Measurements from ENCODE around the gene CIZ1. TPM values are rescaled to one million over a fixed set of nuclear protein-coding genes. Genes with fewer than 3 reads are reported as not detected.

Gene CIZ1
- total and polyA plus RNA-seq, 2 of the 13 experiments (the other 11 are each of a cell fraction or from before 2014, with no cell fraction given): 30.6 to 50.3 TPM

- 96% methylated on average over 3 of the region's 4 CpGs for WGBS (ENCODE audit: low lambda C conversion rate)
- Histone ChIP-seq H3K36me3 (replicated peaks in 1 of 2; ENCODE audit: control insufficient read depth in 1 of 2, insufficient read depth in 2 of 2, low read length in 2 of 2) (peaks cover 19 to 61% of the 10 kb centered on the region in 2 experiments; a peak in 4 of 5 replicates), H3K4me1 (ENCODE audit: insufficient read depth, low read length) (no peaks in the 10 kb centered on the region), H3K9me3 (ENCODE audit: low read length) (no peaks in the 10 kb centered on the region), H3K27me3 (ENCODE audit: control insufficient read depth in 1 of 2, insufficient read depth in 2 of 2, low read length in 2 of 2) (no peaks in the 10 kb centered on the region), H3K27ac (ENCODE audit: extremely low read length, insufficient read depth, low read length) (no peak overlapping the region), H3K9ac (ENCODE audit: insufficient read depth, low read depth, low read length) (no peak overlapping the region), H4K20me1 (ENCODE audit: insufficient read depth, low read length) (no peaks in the 10 kb centered on the region), H3K4me3 (replicated peaks in 1 of 3; ENCODE audit: insufficient read depth in 1 of 3, low read depth in 2 of 3, low read length in 3 of 3) (no peak overlapping the region), H3K79me2 (ENCODE audit: insufficient read depth, low read length) (no peaks in the 10 kb centered on the region), H3K4me2 (ENCODE audit: low read depth, low read length) (no peak overlapping the region), H2AFZ (ENCODE audit: low read length) (no peak overlapping the region)
- BruUV-seq (replicated peaks): no TSS peak
- CTCF ChIA-PET (ENCODE audit: low intra/inter-chr PET ratio, low total read pairs): no interaction called here
- intact Hi-C loops (cut with micrococcal nuclease; ENCODE audit: unreplicated experiment) (no loop called here), in situ Hi-C loops (cut with HindIII; ENCODE audit: extremely low pct_ligation_motif_present, low pct_unique_long_range_greater_than_20kb) (no loop called here)
- FAIRE-seq (no peak), DNase-seq (ENCODE audit: low spot score) (no peak), ATAC-seq (no peak)
- TF ChIP-seq ZNF75D (CRISPR knock-in tag; IDR thresholded peaks at IDR 0.05; ENCODE audit: borderline replicate concordance) (no peak), GLI4 (CRISPR knock-in tag; IDR thresholded peaks at IDR 0.05; ENCODE audit: borderline replicate concordance) (no peak), JUN (CRISPR knock-in tag; IDR thresholded peaks at IDR 0.05) (no peak), ZNF335 (CRISPR knock-in tag; IDR thresholded peaks at IDR 0.05) (no peak), RNF219 (CRISPR knock-in tag; IDR thresholded peaks at IDR 0.05) (no peak), ZBTB4 (CRISPR knock-in tag; IDR thresholded peaks at IDR 0.05; ENCODE audit: borderline replicate concordance) (no peak), SOX13 (IDR thresholded peaks at IDR 0.05) (no peak), SOX13 (CRISPR knock-in tag; conservative IDR thresholded peaks at IDR 0.05 in 1 of 2, IDR thresholded peaks at IDR 0.05 in 1 of 2) (no peak), RCOR2 (CRISPR knock-in tag; IDR thresholded peaks at IDR 0.05) (no peak), ARHGAP35 (CRISPR knock-in tag; IDR thresholded peaks at IDR 0.05; ENCODE audit: borderline replicate concordance) (no peak), ZNF644 (CRISPR knock-in tag; IDR thresholded peaks at IDR 0.05; ENCODE audit: low read depth) (no peak), ZNF747 (CRISPR knock-in tag; IDR thresholded peaks at IDR 0.05; ENCODE audit: borderline replicate concordance) (no peak), EP300 (IDR thresholded peaks at IDR 0.05; ENCODE audit: low read depth in 2 of 2, low read length in 2 of 2) (no peak), EP300 (CRISPR knock-in tag; IDR thresholded peaks at IDR 0.05; ENCODE audit: borderline replicate concordance) (no peak), ZNF224 (CRISPR knock-in tag; IDR thresholded peaks at IDR 0.05) (no peak)
- POLR2A ChIA-PET: no interaction called here
These were observed 24.2 kb downstream of the CIZ1 start for GRCh38 chr9:128167209-128167608.

All from HepG2 (cell line).